Raji (cell line): ENCODE measurements around the gene CREG1.

Source experiments
- POLR2A ChIP-seq: IDR thresholded peaks from 2 replicates; pipeline ENCODE4 v1.6.1; 2011; ENCODE audit warnings: low read depth, low read length, control low read depth; ENCODE audit not compliant: insufficient read depth

CREG1 gene

DNA sequence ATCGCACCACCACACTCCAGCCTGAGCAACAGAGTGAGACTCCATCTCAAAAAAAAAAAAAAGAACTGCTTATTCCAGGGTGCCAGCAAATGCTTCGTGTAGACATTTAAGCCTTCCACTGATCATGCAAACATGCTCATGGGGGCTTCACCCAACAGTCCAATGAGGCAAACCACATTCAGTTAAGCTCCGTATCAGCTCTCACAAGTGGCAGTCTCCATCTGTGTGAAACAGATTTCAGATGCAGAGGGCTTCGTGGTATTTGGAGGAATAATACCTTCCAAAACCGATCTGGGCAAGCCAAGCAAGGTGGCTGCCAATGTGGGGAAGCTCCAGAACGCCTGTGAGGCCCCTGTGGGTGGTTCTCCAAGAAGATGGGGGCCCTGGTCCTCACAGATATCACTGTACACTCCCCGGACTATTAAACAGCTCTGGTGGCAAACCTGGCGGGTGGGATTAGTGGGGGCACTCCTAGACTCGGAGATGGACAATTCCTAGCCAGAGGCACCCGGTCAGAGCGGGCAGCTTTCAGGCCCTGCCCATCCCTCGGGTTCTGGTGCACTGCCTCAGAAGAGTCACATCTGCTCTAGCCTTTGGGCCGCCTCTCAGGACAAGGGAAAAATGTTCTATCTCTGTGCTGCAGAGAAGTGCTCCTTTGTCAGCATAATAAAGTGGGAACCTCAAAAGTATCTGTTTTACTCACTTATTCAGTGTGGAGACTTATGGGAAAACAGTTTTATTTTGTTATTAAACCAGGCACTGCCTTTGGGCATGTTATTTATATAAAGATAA is 10.2 kb downstream of the CREG1 start:
- no peak for TF ChIP-seq POLR2A

DNA sequence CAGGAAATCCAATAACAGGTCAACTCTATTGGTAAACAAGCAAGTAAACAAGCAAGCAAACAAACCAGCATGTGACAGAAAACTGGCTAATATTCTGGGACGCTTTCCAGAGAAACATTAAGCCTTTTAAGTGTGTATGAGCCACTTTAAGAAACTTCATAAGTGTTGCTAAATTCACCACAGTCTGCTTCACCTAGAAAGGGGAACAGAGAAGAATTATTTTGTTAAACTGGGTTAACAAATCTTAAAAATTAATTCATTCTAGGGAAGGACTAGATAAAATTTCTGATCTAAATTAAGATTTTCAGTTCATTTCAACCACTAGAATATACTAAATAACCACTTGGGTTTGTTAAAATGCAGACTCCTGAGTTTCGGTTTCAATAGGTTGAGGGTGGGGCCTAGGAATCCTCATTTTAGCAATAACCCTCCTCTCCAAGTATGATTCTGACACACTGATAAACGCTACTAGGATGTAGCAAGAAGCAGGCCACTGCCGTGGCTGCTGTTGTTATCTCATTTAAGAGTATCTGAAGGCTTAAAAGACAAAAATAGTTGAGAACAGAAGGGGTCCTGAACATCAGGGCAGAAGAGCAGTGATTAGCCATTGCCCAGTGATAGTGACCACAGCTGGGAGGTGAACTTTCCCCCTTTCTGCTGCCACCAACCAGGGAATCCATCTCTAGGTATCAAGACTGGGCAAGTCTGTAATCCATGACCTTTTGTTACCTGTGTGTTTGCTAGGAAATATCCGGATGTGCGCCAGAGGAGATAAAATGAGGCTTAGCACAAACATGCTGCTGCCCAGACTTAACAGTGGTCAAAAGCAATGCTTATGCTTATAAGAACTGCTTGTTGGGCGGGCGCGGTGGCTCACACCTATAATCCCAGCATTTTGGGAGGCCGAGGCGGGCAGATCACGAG is 11.2 kb downstream of the CREG1 start:
- no peak for TF ChIP-seq POLR2A

DNA sequence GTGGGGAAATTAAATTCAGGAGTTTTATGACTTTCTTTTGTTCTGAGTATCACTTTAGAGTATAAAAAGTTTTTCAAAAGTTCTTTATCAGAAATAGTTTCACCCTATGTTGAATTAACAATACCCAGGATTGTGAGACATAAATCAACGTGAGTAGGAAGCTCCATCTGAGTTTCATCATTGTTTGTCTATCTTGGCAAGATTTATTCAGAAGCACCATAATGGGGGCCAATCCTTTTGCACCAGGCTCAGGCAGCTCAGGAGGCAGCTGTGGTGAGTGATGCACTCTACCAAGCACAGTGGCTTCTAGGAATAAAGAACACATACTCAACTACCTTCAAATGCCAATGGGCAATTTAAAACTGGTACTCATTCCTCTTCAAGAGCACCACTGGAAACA is 12.0 kb downstream of the CREG1 start:
- no peak for TF ChIP-seq POLR2A

DNA sequence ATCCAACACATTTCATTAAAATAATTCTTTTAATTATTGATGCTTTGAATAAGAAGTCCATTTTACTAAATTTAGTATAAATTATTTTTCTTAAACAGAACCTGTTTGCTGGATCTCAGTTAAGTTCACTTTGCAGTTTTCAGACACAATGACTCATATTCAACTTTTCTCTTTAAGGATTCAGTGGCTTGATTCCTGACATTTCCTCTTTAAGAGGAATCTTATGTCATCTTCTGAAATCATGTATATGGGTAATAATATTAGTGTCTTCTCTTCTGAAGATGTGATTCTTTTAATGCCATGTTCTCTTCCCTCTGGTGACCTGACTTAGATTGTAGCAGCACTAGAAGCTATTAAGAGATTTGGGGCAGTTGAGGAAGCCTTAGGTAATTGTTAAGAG is 12.6 kb downstream of the CREG1 start:
- no peak for TF ChIP-seq POLR2A

DNA sequence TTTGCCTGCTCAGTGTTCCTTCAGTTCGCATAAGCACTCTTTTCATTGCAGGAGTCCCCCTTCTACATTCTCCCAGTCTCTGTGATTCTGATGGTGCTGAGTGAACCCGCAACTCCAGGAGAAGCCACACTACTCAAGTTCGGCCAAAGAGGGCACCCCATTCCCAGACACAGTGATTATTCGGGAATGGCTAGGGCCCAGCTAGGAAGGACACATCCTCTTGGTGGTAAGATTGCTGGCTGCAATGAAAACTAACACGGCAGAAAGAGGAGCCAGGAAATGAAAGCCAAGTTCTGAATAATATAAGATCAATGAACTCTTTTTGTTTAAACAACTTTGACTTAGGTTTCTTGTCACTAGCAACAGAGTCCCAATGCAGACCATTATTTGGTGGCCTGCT is 14.9 kb downstream of the CREG1 start:
- TF ChIP-seq POLR2A = no peak

DNA sequence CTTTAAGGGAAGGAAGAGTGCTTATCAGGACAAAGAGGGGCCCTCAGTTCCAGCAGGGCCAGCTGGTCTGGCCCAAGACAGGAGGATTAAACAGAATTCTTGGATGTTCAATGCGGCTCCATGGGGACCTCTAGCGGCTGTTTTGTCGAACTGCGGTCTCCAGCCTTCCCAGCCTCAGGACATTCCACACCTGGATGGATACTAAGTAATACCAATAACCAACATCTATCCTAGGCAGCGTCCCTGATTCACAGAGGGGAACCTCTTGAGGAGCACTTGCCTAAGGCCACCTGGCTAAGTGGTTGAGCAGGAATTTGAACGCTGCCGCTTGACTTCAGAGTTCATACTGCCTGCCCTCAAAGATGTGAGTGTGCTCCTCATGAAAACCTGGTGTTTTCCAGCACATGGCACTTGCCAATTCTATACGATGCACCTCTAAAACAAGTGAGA is 19.7 kb downstream of the CREG1 start:
- no peak for TF ChIP-seq POLR2A

DNA sequence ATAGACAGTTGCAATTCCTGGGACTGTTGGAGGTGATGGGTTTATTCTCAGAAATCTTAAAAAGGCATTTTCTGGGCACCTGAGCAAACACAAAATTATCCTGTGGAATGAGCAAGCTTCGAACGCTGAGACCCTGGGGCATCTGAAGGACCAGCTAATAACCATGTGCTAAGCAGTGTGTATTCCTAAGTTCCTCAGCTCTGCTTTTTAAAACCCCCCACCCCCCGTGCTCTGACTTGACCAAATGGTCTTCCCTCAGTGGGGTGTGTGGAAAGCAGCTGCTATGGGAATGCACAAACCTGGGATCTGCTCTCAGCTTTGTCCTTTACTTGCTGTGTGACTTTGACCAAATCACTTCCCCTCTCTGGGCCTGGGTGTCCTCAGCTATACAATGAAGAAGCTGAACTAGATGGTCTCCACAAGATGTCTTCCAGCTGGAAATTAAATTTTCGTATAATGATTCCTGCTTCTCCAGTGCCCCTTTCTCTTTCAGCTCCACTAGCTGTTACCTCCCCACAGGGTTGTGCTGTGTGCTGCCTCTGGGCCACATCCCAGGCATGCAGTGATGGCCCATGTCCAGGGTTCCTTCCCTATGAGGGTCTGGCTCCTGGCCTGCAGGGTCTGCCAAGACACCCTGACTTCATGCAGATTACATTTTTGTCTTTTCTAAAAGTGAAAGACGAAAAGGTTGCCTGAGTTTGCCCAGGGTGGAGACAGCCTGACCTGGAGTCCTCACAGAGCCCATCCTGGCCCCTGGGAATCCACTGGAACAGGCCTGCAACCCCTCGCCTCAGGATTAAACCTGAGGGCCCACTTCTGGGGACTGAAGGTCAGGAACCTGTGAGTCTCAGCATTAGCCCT is 20.4 kb downstream of the CREG1 start:
- no peak for TF ChIP-seq POLR2A

DNA sequence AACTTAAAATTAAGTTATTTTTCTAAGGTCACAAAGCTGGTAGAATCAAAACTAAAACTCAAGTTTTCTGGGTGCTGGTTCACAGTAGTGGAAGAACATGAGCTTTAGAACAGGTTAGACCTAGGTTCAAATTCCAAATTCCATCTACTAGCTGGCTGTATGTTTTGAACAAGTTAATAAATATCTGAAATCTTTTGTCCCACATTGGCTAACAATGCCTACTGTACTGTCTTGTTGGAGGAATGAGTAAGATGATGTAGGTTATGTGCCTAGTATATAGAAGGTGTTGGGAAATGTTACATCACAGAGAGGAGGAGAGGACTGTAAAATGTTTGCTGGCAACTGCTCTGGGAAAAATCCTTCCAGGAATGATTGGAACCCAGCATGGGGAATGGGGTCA is 21.2 kb downstream of the CREG1 start:
- TF ChIP-seq POLR2A = no peak

DNA sequence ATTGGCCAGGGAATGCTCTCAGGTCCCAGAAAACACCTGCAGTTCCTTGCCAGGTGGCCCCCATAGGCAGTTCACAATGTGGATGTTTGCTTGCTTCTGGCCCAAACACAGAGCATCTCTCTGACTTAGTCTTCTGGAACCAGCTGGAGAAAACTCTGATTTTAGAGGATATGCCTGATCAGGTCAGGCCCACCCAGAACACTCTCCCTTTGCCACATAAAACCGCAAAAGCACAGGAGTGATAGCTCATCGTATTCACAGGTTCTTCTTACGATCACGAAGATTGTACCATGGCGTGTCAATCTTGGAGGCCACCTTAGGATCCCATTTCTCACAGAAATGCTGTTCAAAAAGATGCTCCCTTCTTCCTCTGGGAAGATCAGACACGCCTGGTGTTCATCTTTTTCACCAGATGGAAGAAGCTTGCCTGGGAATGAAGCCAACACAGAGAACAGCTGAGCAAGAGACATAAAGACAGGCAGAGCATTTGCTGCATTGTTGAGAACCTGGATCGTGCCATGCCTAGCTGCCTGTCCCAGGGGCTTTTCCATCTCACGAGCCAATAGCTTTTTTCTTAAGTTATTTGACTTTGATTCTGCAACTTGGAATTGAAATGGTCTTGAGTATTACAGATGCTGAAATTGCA is 23.6 kb downstream of the CREG1 start:
- TF ChIP-seq POLR2A = no peak

DNA sequence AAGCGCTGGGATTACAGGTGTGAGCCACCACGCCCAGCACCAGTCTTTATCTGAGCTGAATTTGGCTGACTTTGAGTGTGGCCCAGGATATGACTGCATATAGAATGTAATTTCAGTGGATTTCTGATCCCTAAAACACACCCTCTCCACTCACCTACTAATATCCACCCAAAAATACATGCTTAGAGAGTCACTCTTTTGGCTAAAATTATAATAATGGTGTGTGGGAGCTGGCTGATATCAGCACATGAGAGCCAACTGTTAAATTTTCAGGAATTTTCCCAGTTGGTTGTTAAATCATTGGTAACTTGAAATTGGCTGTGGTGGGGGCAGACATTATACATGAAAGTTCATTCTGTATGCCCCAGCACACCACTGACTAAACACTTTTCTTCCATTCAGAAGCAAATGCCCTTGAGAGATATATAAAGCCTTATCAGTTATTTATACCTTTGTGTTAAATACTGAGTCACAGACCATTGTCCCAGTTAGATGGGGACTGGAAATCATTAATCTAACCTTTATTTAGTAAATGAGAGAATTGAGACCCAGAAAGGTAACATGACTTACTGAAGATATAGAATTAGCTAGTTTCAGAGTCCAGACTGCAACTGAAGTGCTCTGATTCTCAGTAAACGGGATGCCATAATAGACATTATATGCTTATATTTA is 25.4 kb downstream of the CREG1 start:
- no peak for TF ChIP-seq POLR2A

DNA sequence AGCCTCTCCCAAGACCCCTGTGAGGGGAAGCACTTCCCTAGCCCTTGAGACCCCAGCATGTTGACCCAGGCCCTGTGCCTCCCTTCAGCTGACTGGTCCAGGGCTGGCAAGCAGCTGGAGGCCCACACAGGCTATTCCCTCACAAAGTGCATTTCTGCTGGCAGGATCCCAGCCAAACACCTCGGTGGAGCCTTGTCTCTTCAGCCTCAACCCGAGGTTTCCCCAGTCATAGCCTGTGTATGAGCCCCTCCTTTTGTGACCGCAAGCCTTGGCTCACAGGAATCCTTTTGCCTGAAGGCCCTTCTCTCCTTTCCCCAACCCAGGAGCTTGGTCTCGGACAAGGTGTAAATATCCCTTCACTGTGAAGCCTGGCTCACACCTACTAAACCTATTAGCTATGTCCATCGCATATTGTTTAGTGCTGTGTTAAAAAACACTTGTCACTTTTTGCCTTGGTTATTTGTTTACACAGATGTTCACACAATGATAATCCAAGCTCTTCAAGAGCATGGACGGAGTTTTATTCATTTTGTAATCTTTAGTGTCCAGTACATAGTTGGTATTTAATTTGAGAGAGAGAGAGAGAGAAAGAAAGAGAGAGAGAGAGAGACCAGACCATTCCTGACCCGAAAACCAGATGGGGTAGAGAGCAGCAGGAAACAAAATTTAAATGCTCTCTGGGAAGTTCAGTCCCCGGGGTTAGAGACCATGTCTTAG is 26.7 kb downstream of the CREG1 start:
- TF ChIP-seq POLR2A = no peak

DNA sequence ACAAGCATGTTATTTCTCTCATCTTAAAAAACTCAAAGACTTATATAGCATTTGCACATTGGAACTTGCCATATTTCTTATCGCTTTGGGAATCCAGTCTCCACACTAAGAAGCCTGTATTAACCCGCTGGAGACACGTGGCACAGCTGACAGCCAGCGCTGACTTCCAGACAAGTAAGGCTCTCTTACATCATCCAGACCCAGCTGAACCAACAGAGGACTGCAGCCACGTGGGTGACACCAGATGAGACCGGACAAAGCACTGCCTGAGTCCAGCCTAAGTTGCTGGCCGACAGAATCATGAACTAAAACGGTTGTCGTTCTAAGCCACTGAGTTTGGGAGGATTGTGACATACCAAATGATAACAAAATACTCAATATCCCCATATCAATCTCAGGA is 28.9 kb downstream of the CREG1 start:
- TF ChIP-seq POLR2A = no peak

DNA sequence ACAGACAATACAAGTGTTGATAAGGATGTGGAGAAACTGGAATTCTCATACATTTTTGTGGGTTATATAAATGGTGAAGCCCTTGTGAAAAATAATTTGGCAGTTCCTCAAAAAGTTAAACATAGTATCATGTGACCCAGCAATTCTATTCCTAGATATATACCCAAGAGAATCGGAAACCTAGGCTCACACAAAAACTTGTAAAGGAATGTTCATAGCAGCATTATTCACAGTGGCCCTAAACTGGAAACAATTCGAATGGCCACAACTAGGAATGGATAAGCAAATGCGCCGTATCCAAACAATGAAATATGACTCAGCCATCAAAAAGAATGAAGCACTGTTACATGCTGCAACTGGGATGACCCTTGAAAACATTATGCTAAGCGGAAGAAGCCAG is 31.3 kb downstream of the CREG1 start:
- TF ChIP-seq POLR2A = no peak
